ENCODE measurements around the gene GATA3. TPM values are rescaled to one million over a fixed set of nuclear protein-coding genes. Genes with fewer than 3 reads are reported as not detected.

Gene GATA3
- total and polyA plus RNA-seq, 2 donors: 6.5 to 17.5 TPM

- no peaks in the 10 kb centered on the region for H3K9me3 ChIP-seq (ENCODE audit: control insufficient read depth in 2 of 2, insufficient read depth in 1 of 2, low read length in 1 of 2)
- H3K27me3 ChIP-seq (ENCODE audit: control insufficient read depth in 2 of 2, insufficient read depth in 1 of 2, low read length in 1 of 2): no peaks in the 10 kb centered on the region
- 98% methylated on average over 7 of the region's 7 CpGs for WGBS
- no peak overlapping the region for H3K4me3 ChIP-seq (ENCODE audit: low read length in 2 of 2)
- H3K27ac ChIP-seq (ENCODE audit: low read depth in 1 of 2, low read length in 1 of 2): no peak overlapping the region
- no peak for DNase-seq (ENCODE audit: low read depth in 6 of 9, low spot score in 9 of 9)
- H3K4me1 ChIP-seq (ENCODE audit: control insufficient read depth in 2 of 2, insufficient read depth in 2 of 2, low read length in 2 of 2): peaks cover 5 to 12% of the 10 kb centered on the region in 2 donors
- H3K36me3 ChIP-seq (ENCODE audit: control insufficient read depth in 2 of 2, insufficient read depth in 2 of 2, low read length in 1 of 2): no peaks in the 10 kb centered on the region
Measured at GRCh38 chr10:8122611-8123369, 68.3 kb downstream of the GATA3 start.

- no peak overlapping the region for H3K4me3 ChIP-seq (ENCODE audit: low read length in 2 of 2)
- peaks cover 5 to 12% of the 10 kb centered on the region in 2 donors for H3K4me1 ChIP-seq (ENCODE audit: control insufficient read depth in 2 of 2, insufficient read depth in 2 of 2, low read length in 2 of 2)
- H3K27ac ChIP-seq (ENCODE audit: low read depth in 1 of 2, low read length in 1 of 2): no peak overlapping the region
- H3K27me3 ChIP-seq (ENCODE audit: control insufficient read depth in 2 of 2, insufficient read depth in 1 of 2, low read length in 1 of 2): no peaks in the 10 kb centered on the region
- H3K9me3 ChIP-seq (ENCODE audit: control insufficient read depth in 2 of 2, insufficient read depth in 1 of 2, low read length in 1 of 2): no peaks in the 10 kb centered on the region
- 98% methylated on average over 2 of the region's 2 CpGs for WGBS
- no peaks in the 10 kb centered on the region for H3K36me3 ChIP-seq (ENCODE audit: control insufficient read depth in 2 of 2, insufficient read depth in 2 of 2, low read length in 1 of 2)
- no peak for DNase-seq (ENCODE audit: low read depth in 6 of 9, low spot score in 9 of 9)
Measured at GRCh38 chr10:8124436-8124835, 69.9 kb downstream of the GATA3 start.

Other genes starting within 250 kb of the GATA3 start
- 2.2 TPM for gene TAF3, start 236.2 kb upstream of the GATA3 start, total RNA-seq
- gene TAF3, start 236.2 kb upstream of the GATA3 start, polyA plus RNA-seq: 5.7 TPM

All from thymus (tissue), 11 donors.